NCI-H1048 (cell line): Measurements from ENCODE around the gene UGT1A1.
"Not testable (repeated sequence)": the region's sequence is repeated elsewhere in the genome, so short reads cannot be mapped to it uniquely, and the experiment has no call there.

ENCODE experiments used
- DNase-seq: peaks from one replicate; lab custom pipeline; 2025; lab: John Stamatoyannopoulos, UW

UGT1A1 gene

DNA sequence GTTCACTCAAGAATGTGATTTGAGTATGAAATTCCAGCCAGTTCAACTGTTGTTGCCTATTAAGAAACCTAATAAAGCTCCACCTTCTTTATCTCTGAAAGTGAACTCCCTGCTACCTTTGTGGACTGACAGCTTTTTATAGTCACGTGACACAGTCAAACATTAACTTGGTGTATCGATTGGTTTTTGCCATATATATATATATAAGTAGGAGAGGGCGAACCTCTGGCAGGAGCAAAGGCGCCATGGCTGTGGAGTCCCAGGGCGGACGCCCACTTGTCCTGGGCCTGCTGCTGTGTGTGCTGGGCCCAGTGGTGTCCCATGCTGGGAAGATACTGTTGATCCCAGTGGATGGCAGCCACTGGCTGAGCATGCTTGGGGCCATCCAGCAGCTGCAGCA is at the start of gene UGT1A1:
TSS of gene UGT1A1 (plus strand) at position 228 of the 400 bp plus-strand sequence. CDS start at position 246, 18 bp downstream.
- no peak for DNase-seq

DNA sequence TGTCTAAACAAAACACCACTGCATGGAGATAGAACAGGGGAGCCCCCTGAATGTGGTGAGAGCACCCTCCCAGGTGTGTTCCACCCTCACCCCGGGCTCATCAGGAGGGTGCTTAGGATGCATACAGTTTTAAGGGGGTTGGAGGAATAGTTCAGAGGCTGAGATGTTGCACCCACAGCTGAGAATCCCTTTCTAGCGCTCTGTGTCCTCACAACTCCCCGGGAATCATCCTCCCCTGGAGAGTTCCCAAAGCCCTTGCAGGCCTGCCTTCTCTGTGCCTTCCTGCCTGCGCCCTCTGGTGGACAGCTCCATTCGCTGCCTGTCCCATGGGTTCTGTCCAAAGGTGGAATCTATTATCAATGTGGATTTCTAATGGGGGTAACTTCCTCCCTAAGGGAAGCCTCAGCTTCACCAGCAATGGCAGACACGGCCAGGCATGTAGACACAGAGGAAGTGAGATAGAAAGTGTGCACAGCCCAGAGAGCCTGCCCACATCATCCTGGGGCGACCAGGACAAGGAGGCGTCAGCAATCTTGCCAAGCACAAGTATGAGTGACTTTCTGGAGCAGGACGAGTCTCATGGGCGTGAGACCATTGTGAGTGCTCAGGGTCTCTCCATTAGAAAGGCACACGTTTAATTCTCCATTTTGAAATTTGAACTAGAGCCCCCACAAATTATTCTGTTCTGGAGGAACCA is 48.6 kb upstream of the UGT1A1 start:
- DNase-seq, result peak; percentile 45

DNA sequence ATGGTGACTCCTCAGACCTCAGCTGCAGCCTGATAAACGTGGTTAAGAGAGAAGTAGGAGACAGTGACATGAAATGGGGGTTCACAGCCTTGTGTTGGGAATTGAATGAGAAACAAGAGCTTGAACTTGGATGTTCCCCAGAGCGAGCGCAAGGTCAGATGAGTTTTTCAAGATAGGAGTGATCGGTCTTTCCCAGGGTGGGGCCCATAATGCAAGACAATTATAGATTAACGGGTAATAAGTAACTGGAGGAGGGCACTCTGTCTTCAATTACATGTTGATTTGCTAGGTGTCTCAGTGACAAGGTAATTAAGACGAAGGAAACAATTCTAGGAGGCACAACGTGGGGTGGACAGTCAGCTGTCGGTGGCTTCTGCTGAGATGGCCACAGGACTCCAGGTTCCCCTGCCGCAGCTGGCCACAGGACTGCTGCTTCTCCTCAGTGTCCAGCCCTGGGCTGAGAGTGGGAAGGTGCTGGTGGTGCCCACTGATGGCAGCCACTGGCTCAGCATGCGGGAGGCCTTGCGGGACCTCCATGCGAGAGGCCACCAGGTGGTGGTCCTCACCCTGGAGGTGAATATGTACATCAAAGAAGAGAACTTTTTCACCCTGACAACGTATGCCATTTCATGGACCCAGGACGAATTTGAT is 47.3 kb upstream of the UGT1A1 start, which contains the start of gene UGT1A5:
TSS of gene UGT1A5 (plus strand) at position 297 of the 651 bp plus-strand sequence. CDS start at position 382, 85 bp downstream.
- DNase-seq, result no peak

DNA sequence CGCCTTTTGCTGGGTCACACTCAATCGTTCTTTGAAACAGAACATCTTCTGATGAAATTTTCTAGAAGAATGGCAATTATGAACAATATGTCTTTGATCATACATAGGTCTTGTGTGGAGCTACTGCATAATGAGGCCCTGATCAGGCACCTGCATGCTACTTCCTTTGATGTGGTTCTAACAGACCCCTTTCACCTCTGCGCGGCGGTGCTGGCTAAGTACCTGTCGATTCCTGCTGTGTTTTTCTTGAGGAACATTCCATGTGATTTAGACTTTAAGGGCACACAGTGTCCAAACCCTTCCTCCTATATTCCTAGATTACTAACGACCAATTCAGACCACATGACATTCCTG is 46.8 kb upstream of the UGT1A1 start:
- DNase-seq, result no peak

DNA sequence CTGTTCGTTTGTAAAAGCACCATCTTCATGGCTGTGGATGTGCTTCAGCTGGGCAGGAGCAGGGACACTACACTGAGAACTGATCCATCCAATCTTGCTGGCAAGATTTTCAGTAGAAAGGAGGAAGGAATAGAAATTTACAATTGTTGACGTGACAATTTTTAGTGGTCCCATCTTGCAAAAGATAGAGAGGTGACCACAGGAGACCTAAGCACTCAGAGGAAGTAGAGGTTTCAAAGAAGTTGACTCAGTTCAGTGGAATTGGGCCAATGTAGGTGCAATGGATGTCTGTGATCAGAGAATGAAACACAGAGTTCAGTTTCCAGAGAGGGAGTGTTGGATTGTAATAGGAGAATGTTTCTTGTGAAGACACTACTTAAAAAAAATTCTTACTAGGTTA is 45.9 kb upstream of the UGT1A1 start:
- no peak for DNase-seq

DNA sequence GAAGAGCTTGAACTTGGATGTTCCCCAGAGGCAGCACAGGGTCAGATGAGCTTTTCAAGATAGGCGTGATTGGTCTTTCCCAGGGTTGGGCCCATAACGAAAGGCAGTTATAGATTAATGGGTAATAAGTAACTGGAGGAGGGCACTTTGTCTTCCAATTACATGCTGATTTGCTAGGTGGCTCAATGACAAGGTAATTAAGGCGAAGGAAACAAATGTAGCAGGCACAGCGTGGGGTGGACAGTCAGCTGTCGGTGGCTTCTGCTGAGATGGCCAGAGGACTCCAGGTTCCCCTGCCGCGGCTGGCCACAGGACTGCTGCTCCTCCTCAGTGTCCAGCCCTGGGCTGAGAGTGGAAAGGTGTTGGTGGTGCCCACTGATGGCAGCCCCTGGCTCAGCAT is 41.5 kb upstream of the UGT1A1 start, which contains the start of gene UGT1A4:
TSS of gene UGT1A4 (plus strand) at position 185 of the 400 bp plus-strand sequence. CDS start at position 270, 85 bp downstream.
- DNase-seq, result no peak

DNA sequence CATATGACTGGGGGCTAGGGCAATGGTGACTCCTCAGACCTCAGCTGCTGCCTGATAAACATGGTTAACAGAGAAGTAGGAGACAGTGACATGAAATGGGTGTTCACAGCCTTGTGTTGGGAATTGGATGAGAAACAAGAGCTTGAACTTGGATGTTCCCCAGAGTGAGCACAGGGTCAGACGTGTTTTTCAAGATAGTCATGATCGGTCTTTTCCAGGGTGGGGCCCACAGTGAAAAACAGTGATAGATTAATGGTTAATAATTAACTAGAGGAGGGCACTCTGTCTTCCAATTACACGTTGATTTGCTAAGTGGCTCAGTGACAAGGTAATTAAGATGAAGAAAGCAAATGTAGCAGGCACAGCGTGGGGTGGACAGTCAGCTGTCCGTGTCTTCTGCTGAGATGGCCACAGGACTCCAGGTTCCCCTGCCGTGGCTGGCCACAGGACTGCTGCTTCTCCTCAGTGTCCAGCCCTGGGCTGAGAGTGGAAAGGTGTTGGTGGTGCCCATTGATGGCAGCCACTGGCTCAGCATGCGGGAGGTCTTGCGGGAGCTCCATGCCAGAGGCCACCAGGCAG is 31.3 kb upstream of the UGT1A1 start, which contains the start of gene UGT1A3:
TSS of gene UGT1A3 (plus strand) at position 320 of the 579 bp plus-strand sequence. CDS start at position 405, 85 bp downstream.
- no peak for DNase-seq

DNA sequence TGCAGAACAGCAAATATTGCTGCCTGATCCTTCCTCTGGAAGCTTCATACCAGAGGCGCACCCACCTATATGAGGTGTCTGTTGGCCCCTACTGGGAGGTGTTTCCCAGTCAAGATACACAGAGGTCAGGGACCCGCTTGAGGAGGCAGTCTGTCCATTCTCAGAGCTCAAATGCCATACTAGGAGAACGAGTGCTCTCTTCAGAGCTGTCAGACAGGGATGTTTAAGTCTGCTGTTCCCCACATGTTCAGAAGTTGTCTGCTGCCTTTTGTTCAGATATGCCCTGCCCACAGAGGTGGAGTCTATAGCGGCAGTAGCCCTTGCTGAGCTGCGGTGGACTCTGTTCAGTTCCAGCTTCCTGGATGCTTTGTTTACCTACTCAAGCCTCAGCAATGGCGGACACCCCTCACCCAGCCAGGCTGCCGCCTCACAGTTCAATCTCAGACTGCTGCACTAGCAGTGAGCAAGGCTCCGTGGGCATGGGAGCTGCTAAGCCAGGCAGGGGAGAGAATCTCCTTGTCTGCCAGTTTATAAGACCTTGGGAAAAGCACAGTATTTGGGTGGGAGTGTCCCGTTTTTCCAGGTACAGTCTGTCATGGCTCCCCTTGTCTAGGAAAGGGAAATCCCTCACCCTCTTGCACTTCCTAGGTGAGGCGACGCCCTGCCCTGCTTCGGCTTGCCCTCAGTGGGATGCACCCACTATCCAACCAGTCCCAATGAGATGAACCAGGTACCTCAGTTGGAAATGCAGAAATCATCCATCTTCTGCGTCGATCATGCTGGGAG is 23.0 kb upstream of the UGT1A1 start:
- DNase-seq, result not testable (repeated sequence)

DNA sequence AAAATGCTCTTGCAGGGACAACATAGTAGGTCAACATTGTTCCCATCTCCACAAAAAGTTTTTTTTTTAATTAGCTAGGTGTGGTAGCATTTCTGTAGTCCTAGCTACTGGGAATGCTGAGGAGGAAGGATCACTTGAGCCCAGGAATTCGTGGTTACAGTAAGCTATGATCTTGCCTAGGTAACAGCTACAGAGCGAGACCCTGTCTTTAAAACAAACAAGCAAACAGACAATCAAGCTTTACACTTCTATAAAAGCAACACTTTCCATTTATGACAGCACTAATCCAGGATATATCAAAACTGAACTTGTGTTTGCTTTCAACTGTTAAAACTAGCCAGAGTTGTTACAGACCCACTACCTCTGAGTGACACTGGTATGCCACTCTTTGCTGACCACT is 19.2 kb upstream of the UGT1A1 start:
- no peak for DNase-seq

DNA sequence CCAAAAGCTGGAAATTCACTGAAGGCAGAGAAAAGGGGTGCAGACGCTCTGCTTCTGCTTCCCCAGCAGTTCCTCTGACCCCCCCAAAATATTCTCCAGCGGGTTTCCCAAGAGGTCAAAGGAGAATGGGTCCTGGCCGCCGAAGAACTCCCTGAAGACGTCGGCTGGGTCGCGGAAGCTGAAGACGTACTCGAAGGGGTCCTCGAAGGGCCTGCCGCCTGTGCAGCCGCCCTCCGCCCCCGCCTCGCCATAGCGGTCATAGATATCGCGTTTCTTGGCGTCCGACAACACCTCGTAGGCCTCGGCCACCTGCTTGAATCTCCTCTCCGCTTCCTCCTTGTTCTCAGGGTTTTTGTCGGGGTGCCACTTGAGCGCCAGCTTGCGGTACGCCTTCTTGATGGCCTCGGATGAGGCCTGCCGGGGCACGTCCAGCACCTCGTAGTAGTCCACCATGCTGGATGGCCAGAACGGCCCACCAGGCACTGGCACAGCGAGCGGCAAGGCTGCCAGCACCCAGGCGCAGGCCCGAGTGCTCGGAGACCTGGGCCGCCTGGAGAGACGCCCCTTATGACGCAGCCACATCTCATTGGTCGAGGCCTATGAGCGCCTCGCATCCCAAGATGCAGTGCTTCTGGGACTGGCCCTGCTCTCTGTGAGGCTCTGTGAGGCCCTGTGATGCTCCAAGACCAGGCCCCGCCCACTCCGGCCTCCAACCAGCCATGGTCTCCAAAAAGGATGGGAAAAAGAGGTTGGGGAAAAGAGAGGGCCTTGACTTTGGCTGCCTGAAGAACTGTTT is 16.4 kb upstream of the UGT1A1 start:
- DNase-seq, result no peak

DNA sequence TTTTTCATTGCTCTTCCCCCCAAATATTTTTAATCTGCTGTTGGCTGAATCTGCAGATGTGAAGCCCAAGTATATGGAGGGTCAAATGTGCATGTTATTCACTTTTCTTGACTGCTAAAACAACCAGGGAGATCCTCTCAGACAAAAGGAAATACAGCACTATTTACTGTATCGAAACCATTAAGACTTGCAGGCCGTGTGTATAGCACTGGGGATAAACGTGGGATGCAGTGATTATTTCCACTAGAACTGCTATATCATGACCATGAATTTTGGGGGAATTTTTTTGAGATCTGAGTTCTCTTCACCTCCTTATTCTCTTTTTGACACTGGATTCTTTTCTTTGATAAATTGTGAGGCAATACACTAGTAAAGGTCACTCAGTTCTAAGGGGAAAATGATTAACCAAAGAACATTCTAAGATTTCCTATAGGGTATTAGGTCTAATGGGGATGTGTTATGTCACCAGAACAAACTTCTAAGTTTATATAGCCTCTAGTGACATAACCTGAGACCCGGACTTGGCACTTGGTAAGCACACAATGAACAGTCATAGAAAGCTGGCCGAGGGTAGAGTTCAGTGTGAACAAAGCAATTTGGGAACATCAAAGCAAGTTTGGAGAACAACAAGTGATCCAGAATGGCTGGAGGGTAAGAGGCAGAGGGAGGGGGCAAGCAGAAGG is 14.9 kb upstream of the UGT1A1 start:
- DNase-seq, result no peak

DNA sequence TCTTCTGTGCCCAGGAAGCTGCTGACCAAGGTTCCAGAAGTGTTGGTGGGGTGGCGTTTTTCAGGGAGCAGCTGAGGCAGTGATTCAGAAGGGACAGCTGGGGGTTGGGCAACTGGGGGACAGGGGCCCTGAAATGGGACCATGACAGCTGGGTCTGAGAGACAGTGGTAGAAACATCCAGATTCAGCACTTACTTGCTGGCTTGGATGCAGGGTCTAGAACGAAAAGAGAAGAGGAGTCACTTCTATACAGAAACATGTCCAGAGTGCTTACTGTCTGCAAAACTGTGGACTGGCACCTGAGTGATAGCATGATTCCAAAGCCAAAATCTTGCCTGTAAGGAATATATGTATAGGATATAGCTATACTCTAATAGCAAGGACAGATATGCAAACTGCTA is 14.2 kb upstream of the UGT1A1 start:
- not testable (repeated sequence) for DNase-seq

DNA sequence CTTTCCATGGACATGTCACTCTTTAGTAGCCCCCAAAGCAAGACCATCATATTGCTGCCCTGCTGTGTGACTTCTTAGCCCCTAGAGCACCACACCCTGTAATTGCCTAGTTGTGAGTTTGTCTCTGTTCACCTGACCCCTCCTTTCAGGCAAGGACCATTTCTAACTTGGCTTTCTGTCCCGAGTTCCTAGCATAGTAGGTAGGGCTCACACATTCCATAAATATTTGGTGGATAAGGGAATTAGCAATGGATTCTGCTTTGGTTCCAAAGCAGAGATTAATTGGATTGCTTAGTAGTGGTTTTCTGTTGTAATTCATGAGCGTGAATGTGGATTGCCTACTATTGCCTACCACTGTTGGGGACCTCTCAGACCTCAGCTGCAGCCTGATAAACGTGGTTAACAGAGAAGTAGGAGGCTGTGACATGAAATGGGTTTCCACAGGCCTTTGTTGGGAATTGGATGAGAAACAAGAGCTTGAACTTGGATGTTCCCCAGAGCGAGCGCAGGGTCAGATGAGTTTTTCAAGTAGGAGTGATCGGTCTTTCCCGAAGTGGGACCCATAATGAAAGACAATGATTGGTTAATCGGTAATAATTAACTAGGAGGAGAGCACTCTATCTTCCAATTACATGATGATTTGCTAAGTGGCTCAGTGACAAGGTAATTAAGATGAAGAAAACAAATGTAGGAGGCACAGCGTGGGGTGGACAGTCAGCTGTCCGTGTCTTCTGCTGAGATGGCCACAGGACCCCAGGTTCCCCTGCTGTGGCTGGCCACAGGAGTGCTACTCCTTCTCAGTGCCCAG is 13.4 kb upstream of the UGT1A1 start:
- no peak for DNase-seq

DNA sequence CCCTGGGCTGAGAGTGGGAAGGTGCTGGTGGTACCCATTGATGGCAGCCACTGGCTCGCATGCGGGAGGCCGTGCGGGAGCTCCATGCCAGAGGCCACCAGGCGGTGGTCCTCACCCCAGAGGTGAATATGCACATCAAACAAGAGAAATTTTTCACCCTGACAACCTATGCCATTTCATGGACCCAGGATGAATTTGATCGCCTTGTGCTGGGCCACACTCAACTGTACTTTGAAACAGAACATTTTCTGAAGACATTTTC is 12.9 kb upstream of the UGT1A1 start:
- DNase-seq, result no peak

DNA sequence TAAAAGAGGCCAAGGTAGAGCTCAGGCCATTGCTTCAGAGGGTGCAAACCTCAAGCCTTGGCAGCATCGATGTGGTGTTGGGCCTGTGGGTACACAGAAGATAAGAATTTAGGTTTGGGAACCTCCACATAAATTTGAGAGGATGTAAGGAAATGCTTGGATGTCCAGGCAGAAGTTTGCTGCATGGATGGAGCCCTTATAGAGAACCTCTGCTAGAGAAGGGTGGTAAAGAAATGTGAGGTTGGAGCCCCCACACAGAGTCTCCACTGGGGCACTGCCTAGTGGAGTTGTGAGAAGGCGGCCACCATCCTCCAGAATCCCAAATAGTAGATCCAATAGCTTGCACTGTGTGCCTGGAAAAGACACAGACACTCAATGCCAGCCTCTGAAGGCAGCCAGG is 9.4 kb upstream of the UGT1A1 start:
- not testable (repeated sequence) for DNase-seq

DNA sequence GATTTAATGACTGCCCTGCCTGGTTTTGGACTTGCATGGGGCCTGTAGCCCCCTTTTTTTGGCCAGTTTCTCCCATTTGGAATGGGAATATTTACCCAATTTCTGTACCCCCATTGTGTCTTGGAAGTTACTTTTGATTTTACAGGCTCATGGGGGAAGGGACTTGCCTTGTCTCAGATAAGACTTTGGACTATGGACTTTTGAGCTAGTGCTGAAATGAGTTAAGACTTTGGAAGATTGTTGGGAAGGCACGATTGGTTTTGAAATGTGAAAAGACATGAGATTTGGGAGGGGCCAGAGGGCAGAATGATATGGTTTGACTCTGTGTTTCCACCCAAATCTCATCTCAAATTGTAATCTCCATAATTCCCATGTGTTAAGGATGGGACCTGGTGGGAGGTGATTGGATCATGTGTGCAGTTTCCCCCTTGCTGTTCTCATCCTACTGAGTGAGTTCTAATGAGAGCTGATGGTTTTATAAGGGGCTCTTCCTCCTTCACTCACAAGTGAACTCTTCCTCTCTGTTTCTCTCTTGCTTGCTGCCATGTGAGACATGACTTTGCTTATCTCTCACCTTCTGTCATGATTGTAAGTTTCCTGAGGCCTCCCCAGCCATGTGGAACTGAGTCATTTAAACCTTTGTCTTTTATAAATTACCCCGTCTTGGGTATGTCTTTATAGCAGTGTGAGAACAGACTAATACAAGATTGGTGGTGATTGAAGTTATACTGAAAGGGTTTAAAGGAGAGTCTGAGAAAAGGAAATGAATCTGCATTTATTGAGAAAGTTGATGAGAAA is 8.7 kb upstream of the UGT1A1 start:
- DNase-seq, result not testable (repeated sequence)

DNA sequence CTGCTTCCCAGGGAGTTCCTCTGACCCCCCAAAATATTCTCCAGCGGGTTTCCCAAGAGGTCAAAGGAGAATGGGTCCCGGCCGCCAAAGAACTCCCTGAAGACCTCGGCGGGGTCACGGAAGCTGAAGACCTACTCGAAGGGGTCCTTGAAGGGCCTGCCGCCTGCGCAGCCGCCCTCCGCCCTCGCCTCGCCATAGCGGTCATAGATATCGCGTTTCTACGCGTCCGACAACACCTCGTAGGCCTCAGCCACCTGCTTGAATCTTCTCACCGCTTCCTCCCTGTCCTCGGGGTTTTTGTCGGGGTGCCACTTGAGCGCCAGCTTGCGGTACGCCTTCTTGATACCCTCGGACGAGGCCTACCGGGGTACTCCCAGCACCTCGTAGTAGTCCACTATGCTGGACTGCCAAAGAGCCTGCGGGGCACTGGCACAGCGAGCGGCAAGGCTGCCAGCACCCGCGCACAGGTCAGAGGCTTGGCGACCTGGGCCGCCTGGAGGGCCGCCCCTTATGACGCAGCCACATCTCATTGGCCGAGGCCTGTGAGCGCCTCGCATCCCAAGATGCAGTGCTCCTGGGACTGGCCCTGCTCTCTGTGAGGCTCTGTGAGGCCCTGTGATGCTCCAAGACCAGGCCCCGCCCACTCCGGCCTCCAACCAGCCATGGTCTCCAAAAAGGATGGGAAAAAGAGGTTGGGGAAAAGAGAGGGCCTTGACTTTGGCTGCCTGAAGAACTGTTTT is 5.0 kb upstream of the UGT1A1 start:
- no peak for DNase-seq

DNA sequence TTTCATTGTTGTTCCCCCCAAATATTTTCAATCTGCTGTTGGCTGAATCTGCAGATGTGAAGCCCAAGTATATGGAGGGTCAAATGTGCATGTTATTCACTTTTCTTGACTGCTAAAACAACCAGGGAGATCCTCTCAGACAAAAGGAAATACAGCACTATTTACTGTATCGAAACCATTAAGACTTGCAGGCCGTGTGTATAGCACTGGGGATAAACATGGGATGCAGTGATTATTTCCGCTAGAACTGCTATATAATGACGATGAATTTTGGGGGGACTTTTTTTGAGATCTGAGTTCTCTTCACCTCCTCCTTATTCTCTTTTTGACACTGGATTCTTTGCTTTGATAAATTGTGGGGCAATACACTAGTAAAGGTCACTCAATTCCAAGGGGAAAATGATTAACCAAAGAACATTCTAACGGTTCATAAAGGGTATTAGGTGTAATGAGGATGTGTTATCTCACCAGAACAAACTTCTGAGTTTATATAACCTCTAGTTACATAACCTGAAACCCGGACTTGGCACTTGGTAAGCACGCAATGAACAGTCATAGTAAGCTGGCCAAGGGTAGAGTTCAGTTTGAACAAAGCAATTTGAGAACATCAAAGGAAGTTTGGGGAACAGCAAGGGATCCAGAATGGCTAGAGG is 3.5 kb upstream of the UGT1A1 start:
- DNase-seq, result no peak
